Colonic mucosa (tissue), 4 donors: ENCODE results near the gene ABCC10. TPM values are rescaled to one million over a fixed set of nuclear protein-coding genes. Genes with fewer than 3 reads are reported as not detected.
"Not testable (repeated sequence)": the region's sequence is repeated elsewhere in the genome, so short reads cannot be mapped to it uniquely, and the experiment has no call there.

ENCODE experiments used
- DNase-seq: peaks from one replicate; pipeline ENCODE4 v3.0.0-alpha.2; 2020
- H3K27ac ChIP-seq: fragments of 200-600 bp; one replicate; pipeline ENCODE4 v1.8.0; 2021
- H3K27me3 ChIP-seq: fragments of 200-600 bp; one replicate; pipeline ENCODE4 v1.8.0; 2021
- H3K36me3 ChIP-seq: fragments of 200-600 bp; one replicate; pipeline ENCODE4 v1.8.0; 2021
- H3K4me1 ChIP-seq: fragments of 200-600 bp; one replicate; pipeline ENCODE4 v1.8.0; 2021; ENCODE audit warnings: mild to moderate bottlenecking
- H3K4me3 ChIP-seq: fragments of 200-600 bp; one replicate; pipeline ENCODE4 v1.8.0; 2021
- H3K9ac ChIP-seq, 2 donors: one replicate each; pipeline ENCODE4 v1.7.0; 2013; ENCODE audit warnings: control low read depth in 2 of 2, low read depth in 2 of 2, low read length in 2 of 2
- H3K9me3 ChIP-seq: fragments of 200-600 bp; one replicate; pipeline ENCODE4 v1.8.0; 2021
- CTCF ChIP-seq: fragments of 200-600 bp; IDR thresholded peaks from one replicate; pipeline ENCODE4 v1.8.0; 2022; ENCODE audit warnings: antibody characterized with exemption, mild to moderate bottlenecking
- intact Hi-C: fragments of 100-400 bp; cut with DNase I; formaldehyde crosslinking; loops from one replicate; pipeline ENCODE4 v1.14.1; 2022
- total RNA-seq, 2 donors: library from RNA; stranded (reverse); fragmentation: NEBNext Ultra II Directional in 1 of 2; extraction: Animal tissue kit (Norgen Biotek cat#: 25700) in 1 of 2; gene quantifications; one replicate each; pipeline ENCODE4 v1.2.1, GENCODE V29; 2021
- donor health status: healthy.
- donor health status: DM: no; HTN: no; CAD: no.
- donor health status: DM: no; HTN: no; CAD: no.

Gene ABCC10
- total RNA-seq, 2 donors from 2014 or later = 22.9 to 33.9 TPM

DNA sequence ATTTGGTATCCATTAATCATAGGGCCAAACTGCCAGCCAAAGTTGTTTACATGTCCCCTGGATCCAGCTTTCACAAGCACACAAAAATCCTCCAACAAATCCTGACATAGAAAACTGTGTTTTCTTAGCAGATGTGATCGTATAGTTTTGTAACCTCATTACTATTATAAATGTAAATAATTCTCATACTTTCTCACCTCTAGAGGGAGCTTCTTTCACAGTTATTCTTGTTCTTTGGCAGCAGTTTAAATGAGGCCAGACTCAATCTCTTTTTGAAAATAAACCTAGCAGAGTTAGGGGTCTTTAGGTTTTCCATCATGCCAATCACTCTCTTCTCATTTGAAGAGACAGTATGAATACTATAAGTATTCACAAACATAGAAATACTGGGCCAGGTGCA is 40.8 kb upstream of the ABCC10 start:
- DNase-seq = no peak
- Histone ChIP-seq H3K27ac (no peak overlapping the region), H3K9ac (no peak overlapping the region), H3K27me3 (no peaks in the 10 kb centered on the region), H3K9me3 (no peaks in the 10 kb centered on the region), H3K36me3 (no peaks in the 10 kb centered on the region), H3K4me1 (no peaks in the 10 kb centered on the region), H3K4me3 (no peak overlapping the region)
- intact Hi-C loops = loop anchor here (5.0 kb wide), 1 partner anchor 121 kb away; no protein-coding TSS in a partner anchor
- peak; percentile 30 for TF ChIP-seq CTCF

GRCh38 chr6:43389730-43390295 is 37.5 kb upstream of the ABCC10 start:
- H3K9me3 ChIP-seq = no peaks in the 10 kb centered on the region
- no peak for TF ChIP-seq CTCF
- H3K9ac ChIP-seq = no peak overlapping the region
- no peaks in the 10 kb centered on the region for H3K27me3 ChIP-seq
- no peaks in the 10 kb centered on the region for H3K4me1 ChIP-seq
- no peak overlapping the region for H3K4me3 ChIP-seq
- H3K27ac ChIP-seq = no peak overlapping the region
- no peaks in the 10 kb centered on the region for H3K36me3 ChIP-seq
- intact Hi-C loops = loop anchor here (5.0 kb wide), 1 partner anchor 117 kb away; no protein-coding TSS in a partner anchor
- no peak for DNase-seq

DNA sequence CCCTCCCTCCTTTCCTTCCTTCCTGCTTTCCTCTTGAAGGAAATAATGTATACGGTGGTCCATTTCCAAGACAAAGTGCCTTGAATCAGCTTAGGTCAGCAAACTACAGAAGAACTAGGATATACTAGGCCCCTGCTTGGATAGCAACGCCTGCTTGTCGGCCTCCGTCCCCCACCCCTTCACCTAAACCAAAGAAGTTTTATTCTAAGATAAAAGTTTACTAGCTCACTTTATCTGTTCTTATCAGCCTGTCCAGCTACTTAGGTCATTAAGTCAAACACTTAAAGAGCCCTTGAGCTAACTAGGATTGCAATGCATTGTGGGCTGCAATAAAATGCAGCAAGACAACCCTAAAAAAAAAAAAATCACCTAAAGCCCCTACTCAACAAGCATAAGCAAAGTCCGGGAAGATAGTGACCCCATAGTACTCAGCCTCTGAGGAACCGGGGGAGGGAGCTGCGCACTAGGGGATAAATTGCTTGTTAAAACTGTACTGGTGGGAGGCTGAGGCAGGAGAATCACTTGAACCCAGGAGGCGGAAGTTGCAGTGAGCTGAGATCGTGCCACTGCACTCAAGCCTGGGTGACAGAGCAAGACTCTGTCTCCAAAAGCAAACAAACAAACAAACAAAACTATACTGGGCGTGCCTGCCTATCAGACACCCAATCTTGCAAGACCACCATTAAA is 36.4 kb upstream of the ABCC10 start:
- DNase-seq, H3K27ac ChIP-seq, H3K4me3 ChIP-seq, H3K9ac ChIP-seq, H3K36me3 ChIP-seq, intact Hi-C loops, H3K27me3 ChIP-seq, H3K4me1 ChIP-seq, H3K9me3 ChIP-seq: not testable (repeated sequence)

GRCh38 chr6:43391440-43392031 is 35.8 kb upstream of the ABCC10 start:
- Histone ChIP-seq H3K4me1 (no peaks in the 10 kb centered on the region), H3K36me3 (no peaks in the 10 kb centered on the region), H3K9ac (no peak overlapping the region), H3K9me3 (no peaks in the 10 kb centered on the region), H3K27ac (no peak overlapping the region), H3K4me3 (no peak overlapping the region), H3K27me3 (no peaks in the 10 kb centered on the region)
- no peak for DNase-seq
- intact Hi-C loops = no loop called here
- no peak for TF ChIP-seq CTCF

- DNase-seq, intact Hi-C loops, H3K4me1 ChIP-seq, H3K4me3 ChIP-seq, H3K27ac ChIP-seq, H3K27me3 ChIP-seq, H3K36me3 ChIP-seq, H3K9ac ChIP-seq, H3K9me3 ChIP-seq: not testable (repeated sequence)
Observed at GRCh38 chr6:43393133-43393532, 34.2 kb upstream of the ABCC10 start.

- Histone ChIP-seq H3K4me3 (no peak overlapping the region), H3K27ac (no peak overlapping the region), H3K9me3 (no peaks in the 10 kb centered on the region), H3K36me3 (no peaks in the 10 kb centered on the region), H3K4me1 (no peaks in the 10 kb centered on the region), H3K9ac (no peak overlapping the region), H3K27me3 (no peaks in the 10 kb centered on the region)
- intact Hi-C loops = no loop called here
- DNase-seq = no peak
- no peak for TF ChIP-seq CTCF
Observed at GRCh38 chr6:43393602-43394001, 33.7 kb upstream of the ABCC10 start.
